Renal cortical epithelial cell (primary cell): ENCODE measurements around the gene PNMA6E. TPM values are rescaled to one million over a fixed set of nuclear protein-coding genes. Genes with fewer than 3 reads are reported as not detected.

Experiments
- DNase-seq: peaks from one replicate; pipeline ENCODE4 v3.0.0-alpha.2; 2011; ENCODE audit warnings: low read depth
- total RNA-seq: library from RNA; depleted of rRNA; stranded (reverse); fragments of >200 nt; gene quantifications from 2 replicates; pipeline ENCODE4 v1.2.3, GENCODE V29; 2014

PNMA6E gene
- 0.05 TPM in 1 of 2 replicates, not detected in the other for total RNA-seq

DNA sequence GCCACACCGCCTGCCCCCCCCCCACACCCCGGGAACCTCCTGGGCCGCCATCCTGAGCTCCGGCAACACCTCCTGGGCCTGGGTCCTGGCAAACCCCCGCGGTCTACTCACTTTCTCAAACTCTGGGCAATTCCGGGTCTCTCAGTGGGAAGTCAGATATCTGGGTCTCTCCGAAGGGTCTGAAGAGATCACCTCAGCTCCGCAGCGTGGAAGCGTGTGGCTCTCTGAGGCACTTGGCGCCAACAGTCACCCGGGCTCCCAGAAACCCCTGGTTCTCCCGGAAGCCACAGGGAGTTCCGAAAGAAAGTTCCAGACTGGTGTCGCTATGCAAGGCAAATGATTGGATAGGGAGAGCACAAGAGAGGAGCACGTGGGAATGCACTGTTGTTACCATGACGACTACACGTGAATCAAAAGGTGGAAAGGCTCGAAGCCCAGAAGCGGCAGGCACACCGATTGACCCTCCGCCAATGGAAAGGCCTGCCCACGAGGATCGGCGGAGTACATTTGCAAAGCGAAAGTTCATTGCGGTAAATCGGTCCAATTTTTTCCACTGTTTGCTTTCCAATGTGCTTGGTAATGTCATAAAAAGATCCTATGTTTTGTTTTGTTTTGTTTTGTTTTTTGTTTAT is at the start of gene PNMA6E:
PNMA6E (minus strand) TSS at position 218 of the 632 bp plus-strand sequence. CDS start 2,501 bp downstream, outside the sequence.
- no peak for DNase-seq

DNA sequence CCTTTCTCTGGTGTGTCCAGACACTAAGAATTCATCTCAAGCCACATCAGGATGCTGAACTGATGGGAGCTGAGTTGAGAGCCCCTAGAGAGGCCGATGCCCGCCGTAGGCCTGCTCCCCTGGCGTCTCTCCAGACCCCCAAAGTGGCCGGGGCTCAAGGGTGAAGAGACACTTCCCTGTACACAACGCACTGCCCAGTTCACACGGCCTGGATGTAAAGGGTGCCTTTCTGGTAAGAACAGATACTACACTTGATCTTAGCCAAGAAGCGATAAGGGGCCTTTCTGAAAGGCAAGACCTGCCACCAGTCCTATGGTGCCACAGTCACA is 49.8 kb upstream of the PNMA6E start:
- no peak for DNase-seq

DNA sequence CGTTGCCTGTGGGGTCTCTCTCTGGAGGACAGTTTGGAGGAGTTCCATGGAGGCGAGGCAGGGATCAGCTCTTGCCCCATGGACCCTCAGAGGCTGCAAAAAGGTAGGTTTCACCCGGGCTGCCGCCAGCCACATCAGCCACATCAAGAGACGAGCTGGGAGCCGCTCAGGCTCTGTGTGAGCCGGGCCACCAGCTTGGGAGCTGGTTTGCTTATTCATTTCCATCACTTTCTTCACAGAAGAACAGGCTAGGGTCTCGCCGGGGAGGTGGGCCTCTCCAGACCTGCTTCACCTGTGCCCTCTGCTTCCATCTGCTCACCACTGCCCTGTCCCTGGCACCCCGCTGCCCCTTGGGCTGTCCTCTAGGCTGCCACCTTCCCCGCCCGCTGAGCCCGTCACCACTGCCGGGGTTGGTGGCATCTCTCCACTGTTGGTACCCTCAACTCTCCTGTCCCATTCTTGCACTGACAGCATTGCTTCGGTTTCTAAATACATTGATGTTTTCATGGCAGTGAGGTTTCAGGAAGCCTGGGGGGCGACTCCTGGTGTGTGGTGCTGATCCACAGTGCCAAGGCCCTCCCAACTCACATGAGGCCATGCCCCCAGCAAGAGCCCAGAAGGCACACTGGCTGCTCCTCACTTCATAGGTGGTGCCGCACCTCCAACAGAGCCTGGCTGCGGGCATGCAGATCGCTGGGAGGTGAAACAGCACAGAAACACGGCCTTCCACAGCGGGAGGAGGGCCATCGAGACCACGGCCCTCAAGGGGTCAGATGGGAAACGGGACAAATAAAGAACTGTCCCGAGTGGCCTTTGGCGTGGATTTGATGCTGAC is 49.2 kb upstream of the PNMA6E start:
- no peak for DNase-seq

GRCh38 chrX:153449368-153450113 is 48.4 kb upstream of the PNMA6E start:
- no peak for DNase-seq

GRCh38 chrX:153448556-153449367 is 47.6 kb upstream of the PNMA6E start:
- no peak for DNase-seq

DNA sequence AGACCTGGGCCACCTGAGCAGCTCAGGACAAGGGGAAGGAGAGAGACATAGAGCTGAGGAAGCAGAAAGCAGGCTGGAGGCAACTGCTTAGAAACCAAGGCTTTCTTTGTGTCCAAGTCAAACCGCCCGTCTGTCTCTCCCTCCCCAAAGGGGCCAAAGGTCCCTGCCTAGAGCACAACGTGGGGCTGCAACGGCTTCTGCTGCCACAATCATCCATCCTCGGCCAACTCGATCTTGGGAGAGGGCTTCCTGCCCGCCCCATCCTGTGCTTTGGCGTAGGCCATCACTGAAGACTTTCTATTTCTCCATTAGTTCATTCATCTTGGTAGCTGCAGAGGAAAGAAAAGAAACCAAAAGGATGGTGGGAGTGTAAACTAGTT is 46.4 kb upstream of the PNMA6E start:
- no peak for DNase-seq

DNA sequence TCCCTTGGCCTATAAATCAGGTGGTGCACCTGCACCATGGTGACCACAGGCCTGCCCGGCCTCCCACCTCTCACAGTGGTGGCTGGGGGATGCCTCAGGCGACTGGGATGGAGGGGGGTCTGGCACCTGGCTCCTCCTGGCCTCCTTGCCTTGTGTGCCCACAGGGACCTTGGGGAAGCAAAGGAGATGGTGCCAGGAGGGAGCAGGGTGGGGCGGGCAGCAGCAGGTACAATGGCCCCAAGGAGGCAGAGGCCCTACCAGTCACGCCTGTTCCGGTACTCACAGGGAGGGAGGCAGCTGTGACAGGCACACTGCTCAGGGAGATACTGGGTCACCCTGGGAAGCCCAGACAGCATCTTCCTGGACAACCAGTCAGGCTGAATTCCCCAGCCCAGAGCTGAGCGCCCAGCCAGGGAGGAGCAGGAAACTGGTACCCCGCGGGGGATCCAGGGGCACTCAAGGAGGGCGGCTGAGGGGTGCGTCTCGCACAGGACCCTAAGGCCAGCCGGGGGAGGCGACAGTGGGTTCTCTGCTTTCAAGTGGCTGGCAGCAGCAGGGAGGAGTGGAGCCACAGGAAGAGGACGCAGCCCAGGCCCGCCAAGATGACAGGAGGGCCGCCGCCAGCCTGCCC is 45.9 kb upstream of the PNMA6E start:
- DNase-seq = no peak

- no peak for DNase-seq
Measured at GRCh38 chrX:153446636-153446936, 45.4 kb upstream of the PNMA6E start.

DNA sequence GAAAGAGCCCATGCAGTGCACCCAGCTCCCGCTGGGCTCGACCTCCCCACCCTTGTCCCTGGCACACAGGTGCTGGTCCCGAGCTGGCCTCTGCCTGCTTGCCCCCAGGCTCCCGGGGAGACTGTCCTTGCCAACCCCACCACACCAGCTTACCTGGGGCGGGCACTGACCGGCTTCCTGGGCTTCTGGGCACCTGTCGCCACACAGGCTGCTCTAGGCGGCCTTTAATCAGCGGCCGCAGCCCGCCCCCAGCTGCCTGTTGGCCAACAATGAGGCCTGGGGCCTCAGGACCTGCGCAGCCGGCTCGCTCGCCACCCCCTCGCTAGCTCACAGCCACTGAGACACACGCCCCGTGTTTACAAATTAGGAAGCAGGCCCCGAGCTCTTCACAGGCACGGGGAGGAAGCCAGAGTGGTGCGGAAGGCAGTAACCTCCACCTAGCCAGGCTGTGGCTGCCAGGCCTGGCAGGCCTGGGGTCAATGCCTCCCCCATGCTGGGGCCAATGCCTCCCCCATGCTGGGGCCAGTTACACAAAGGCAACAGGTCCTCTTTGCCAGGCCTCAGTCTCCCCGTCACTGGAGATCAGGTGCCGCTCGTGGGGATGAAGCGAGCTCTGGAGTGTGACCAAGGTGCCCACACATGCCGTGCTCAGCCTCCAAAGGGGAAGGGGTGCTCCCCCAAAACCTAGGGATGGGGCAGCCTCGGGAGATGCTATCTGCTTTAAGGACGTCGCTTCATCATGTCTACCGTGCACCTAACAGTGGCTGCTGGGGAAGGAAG is 44.9 kb upstream of the PNMA6E start, which contains the start of gene TREX2:
TREX2 (minus strand) TSS at position 201 of the 780 bp plus-strand sequence. CDS start 626 bp downstream, outside the sequence.
- DNase-seq = no peak

GRCh38 chrX:153445106-153445855 is 44.1 kb upstream of the PNMA6E start:
- DNase-seq = no peak

- no peak for DNase-seq
Measured at GRCh38 chrX:153444333-153445011, 43.3 kb upstream of the PNMA6E start.

DNA sequence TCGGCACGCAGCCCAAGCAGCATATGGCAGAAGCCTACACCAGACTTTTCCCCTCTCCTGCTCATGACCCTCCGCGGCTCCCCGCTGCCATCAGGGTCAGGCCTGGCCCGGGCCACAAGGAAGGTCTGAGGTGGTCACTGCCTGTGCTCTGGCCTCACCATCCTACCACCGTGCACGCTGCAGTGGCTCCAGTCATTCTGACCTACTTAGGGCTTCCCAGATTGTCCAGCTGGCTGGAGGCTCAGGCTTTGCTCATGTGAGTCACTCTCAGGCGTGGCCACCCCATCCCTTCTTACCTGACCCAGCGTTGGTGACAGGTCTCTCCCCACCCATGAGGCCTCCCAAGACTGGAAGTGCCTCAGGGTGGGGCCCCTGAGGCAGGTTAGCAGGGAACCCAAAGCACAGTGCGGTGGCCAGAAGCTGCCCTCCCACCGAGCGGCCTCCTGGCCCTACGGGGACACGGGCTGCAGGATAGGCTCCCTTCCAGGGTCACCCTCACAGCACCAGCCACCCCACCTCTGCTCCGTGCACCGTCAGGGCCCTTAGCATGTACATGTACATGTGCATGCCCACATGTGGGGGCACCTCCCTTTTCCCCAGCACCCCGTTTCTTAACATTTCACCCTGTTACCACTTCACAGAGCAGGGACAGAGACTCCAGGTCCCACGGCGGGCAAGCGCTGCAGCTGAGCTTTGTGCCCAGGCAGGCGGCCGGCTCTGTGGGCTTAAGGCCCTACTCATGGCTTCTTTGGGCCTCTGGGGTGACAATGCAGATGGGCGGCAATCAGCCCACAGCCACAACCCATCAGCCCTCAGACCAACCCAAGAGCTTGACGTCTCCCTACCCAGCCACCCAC is 42.6 kb upstream of the PNMA6E start:
- no peak for DNase-seq

- DNase-seq = no peak
Measured at GRCh38 chrX:153442463-153442862, 41.3 kb upstream of the PNMA6E start.

DNA sequence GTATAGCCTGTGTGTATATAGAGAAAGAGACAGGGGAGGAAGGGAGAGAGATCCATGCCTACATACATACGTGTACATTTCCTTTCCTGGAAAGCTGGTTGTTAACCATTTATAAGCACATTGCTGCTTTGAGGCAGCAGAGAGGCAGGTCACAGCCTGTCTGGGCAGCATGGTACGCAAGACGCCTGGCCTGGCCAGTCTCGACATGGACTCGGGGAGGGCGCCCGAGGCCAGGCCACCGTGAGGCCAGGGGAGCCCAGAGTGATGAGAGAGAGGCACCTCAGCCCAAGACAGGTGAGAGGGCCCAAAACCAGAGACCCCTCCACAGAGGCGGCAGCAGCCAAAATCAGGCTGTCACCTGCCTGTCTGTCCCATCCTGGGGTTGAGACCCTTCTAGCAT is 40.8 kb upstream of the PNMA6E start:
- no peak for DNase-seq

DNA sequence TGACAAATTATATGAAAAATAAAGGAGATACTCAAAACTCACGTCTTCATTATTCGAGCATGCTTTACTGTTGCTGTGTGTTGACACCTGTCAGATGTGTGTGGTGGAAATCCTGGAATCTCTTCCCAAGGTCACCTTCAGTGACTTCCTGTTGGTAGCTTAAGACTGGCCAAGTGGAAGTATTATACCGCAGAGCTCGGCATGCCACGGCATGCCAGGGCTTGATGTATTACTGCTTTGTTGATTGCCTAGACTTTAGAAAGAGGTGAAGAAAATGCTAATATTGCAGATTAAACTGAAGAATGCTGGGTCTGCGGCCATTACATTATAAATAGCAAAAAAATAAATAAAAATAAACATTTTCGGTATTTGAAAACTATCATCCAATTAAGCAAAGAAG is 40.1 kb upstream of the PNMA6E start:
- DNase-seq = no peak

- DNase-seq = no peak
Measured at GRCh38 chrX:153440556-153441135, 39.5 kb upstream of the PNMA6E start.

- no peak for DNase-seq
Measured at GRCh38 chrX:153439977-153440376, 38.8 kb upstream of the PNMA6E start.

GRCh38 chrX:153438532-153438931 is 37.4 kb upstream of the PNMA6E start:
- DNase-seq = peak; percentile 39
